ENCODE measurements around the gene UNC5CL. TPM values are rescaled to one million over a fixed set of nuclear protein-coding genes. Genes with fewer than 3 reads are reported as not detected.

The UNC5CL gene
- total RNA-seq (2014; rRNA removed; shearing (Covaris generic)) (not detected in 2 replicates), polyA plus RNA-seq (2016; fragmentation: Nextera tagmentation; extraction: Ambion mirVana) (not detected in 2 replicates)

DNA sequence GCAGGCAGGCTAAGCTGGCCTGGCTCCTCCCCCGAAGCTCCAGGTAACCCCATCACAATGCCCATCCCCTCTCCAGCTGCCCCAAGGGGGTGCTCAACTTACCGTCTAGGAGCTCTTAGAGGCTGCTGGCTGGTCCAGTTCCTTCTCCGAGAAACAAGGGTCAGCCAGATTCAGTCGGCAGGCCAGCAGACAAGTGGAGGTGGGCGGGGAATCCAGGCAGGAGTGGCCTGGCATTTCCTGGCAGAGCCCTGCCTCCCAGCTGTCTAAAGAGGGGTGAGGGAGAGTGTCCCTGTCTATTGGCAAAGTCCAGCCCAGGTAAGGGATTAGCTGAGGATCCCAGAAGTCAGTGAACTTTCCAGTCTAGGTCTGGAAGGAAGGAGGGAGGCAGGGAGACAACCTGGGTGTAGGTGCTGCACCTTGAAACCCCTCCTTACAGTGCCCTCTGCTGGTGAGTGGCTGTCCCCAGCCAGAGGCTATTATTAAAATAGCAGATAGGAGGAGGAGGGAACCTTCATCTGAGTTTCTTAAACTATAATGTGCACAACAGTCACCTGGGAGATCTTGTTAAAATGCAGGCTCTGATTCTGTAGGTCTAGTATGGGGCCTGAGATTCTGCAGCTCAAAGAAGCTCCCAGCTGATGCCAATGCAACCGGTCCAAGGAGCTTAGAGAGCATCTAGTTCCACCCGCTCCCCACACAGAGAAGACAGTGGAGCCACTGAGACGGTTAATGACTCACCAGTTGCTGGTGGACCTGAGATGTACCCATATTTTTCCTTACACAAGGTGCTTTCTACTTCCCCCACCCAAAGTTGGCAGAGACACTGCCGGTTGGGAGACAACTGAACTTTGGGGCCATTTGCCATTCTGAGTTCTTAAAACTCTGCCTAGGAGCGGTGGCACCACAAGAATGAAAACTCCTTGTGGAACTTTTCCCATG lies at the start of gene UNC5CL:
Gene UNC5CL (minus strand): TSS at position 162 of the 939 bp plus-strand sequence. CDS start 4,147 bp downstream, outside the sequence.
- no peaks in the 10 kb centered on the region for H3K36me3 ChIP-seq (ENCODE audit: low read depth)
- in situ Hi-C loops (cut with MboI) = no loop called here
- WGBS, 2 experiments (ENCODE audit: low coverage in 1 of 2, low lambda C conversion rate in 2 of 2, missing lambda C conversion rate in 2 of 2) = 70 to 71% methylated on average over 10 of the region's 10 CpGs

GRCh38 chr6:41088451-41088850 lies 49.4 kb upstream of the UNC5CL start:
- in situ Hi-C loops (cut with MboI) = no loop called here
- Histone ChIP-seq H3K4me3 (no peak overlapping the region), H3K27ac (no peak overlapping the region), H3K9ac (no peak overlapping the region), H3K79me2 (ENCODE audit: insufficient read depth) (peaks cover 16% of the 10 kb centered on the region; the same call in 1 of the 2 replicates), H2AFZ (no peak overlapping the region), H3K9me2 (ENCODE audit: insufficient read depth) (no peaks in the 10 kb centered on the region), H3K9me3 (ENCODE audit: low read depth) (no peaks in the 10 kb centered on the region), H3K36me3 (ENCODE audit: low read depth) (peaks cover 68% of the 10 kb centered on the region), H3K4me1 (ENCODE audit: insufficient read depth) (no peaks in the 10 kb centered on the region), H3F3A (ENCODE audit: insufficient read depth) (no peaks in the 10 kb centered on the region), H3K27me3 (replicated peaks; ENCODE audit: insufficient read depth) (no peaks in the 10 kb centered on the region), H3K4me2 (ENCODE audit: unreplicated experiment) (no peak overlapping the region), H4K20me1 (ENCODE audit: insufficient read depth) (no peaks in the 10 kb centered on the region)
- TF ChIP-seq EZH2 (IDR thresholded peaks at IDR 0.05; ENCODE audit: insufficient read depth, poor library complexity, severe bottlenecking) (no peak), EZH2phosphoT487 (IDR thresholded peaks at IDR 0.05; ENCODE audit: insufficient read depth, low read depth) (no peak)
- DNase-seq = no peak
- 95 to 96% methylated on average over 4 of the region's 4 CpGs for WGBS, 2 experiments (ENCODE audit: low coverage in 1 of 2, low lambda C conversion rate in 2 of 2, missing lambda C conversion rate in 2 of 2)

More for the DNA sequence above, at the start of gene UNC5CL:
- Histone ChIP-seq H3K9me2 (ENCODE audit: insufficient read depth) (no peaks in the 10 kb centered on the region), H3K79me2 (ENCODE audit: insufficient read depth) (no peaks in the 10 kb centered on the region), H3K4me2 (ENCODE audit: unreplicated experiment) (no peak within 1 kb of the TSS), H3K27ac (no peak within 1 kb of the TSS), H3K4me3 (no peak within 1 kb of the TSS), H2AFZ (no peak within 1 kb of the TSS), H3K9me3 (ENCODE audit: low read depth) (no peaks in the 10 kb centered on the region), H3K27me3 (replicated peaks; ENCODE audit: insufficient read depth) (peaks cover 4% of the 10 kb centered on the region), H3F3A (ENCODE audit: insufficient read depth) (no peaks in the 10 kb centered on the region), H3K9ac (no peak within 1 kb of the TSS), H4K20me1 (ENCODE audit: insufficient read depth) (no peaks in the 10 kb centered on the region), H3K4me1 (ENCODE audit: insufficient read depth) (no peaks in the 10 kb centered on the region)
- DNase-seq = peak; percentile 54
- no peak for TF ChIP-seq EZH2 (IDR thresholded peaks at IDR 0.05; ENCODE audit: insufficient read depth, poor library complexity, severe bottlenecking)
- no peak for TF ChIP-seq EZH2phosphoT487 (IDR thresholded peaks at IDR 0.05; ENCODE audit: insufficient read depth, low read depth)

DNA sequence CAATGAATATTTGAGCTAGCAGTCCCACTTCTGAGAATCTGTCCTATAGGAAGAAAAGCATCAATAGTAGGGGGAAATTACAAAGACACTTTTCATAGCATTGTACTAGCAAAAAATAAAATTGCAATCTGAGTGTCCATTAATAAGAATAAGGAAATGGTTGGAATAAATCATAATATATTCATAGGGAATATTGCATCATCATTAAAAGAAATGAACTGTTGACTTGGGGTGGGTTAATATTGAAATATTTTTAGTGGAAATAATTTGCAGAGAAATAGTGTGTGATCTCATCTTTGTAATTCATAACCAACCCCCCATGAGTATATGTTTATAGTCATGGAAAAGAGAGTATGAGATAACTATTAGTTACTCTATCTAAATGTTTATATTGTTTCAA lies 46.2 kb upstream of the UNC5CL start:
- Histone ChIP-seq H3K36me3 (ENCODE audit: low read depth) (peaks cover 57% of the 10 kb centered on the region), H3F3A (ENCODE audit: insufficient read depth) (no peaks in the 10 kb centered on the region), H3K9me3 (ENCODE audit: low read depth) (no peaks in the 10 kb centered on the region), H3K9me2 (ENCODE audit: insufficient read depth) (no peaks in the 10 kb centered on the region), H3K9ac (no peak overlapping the region), H3K4me2 (ENCODE audit: unreplicated experiment) (no peak overlapping the region), H3K27me3 (replicated peaks; ENCODE audit: insufficient read depth) (no peaks in the 10 kb centered on the region), H4K20me1 (ENCODE audit: insufficient read depth) (no peaks in the 10 kb centered on the region), H2AFZ (no peak overlapping the region), H3K4me3 (no peak overlapping the region), H3K27ac (no peak overlapping the region), H3K79me2 (ENCODE audit: insufficient read depth) (peaks cover 47% of the 10 kb centered on the region), H3K4me1 (ENCODE audit: insufficient read depth) (no peaks in the 10 kb centered on the region)
- DNase-seq = no peak
- no peak for TF ChIP-seq EZH2 (IDR thresholded peaks at IDR 0.05; ENCODE audit: insufficient read depth, poor library complexity, severe bottlenecking)
- no peak for TF ChIP-seq EZH2phosphoT487 (IDR thresholded peaks at IDR 0.05; ENCODE audit: insufficient read depth, low read depth)
- in situ Hi-C loops (cut with MboI) = no loop called here

DNA sequence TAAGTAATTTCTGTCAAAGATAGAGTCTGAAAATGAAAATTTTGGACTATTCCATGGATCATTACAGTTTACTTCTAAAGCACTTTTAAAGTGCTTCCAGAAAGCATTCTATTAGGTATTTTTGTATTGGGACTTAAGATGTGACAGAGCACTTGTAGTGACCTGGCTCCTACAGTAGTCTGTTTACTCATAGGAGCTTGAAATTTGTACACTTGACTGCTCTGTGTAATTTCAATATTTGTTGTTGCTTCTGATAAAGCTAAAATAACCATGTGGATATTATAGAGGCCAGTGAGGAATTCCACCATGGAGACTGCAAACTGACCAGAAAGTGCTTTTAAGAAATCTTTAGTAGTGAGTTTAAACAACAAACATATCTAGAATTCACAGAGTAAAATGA lies 44.1 kb upstream of the UNC5CL start:
- H3K4me1 ChIP-seq (ENCODE audit: insufficient read depth) = no peaks in the 10 kb centered on the region
- no peaks in the 10 kb centered on the region for H3F3A ChIP-seq (ENCODE audit: insufficient read depth)
- TF ChIP-seq EZH2 (IDR thresholded peaks at IDR 0.05; ENCODE audit: insufficient read depth, poor library complexity, severe bottlenecking) = no peak
- TF ChIP-seq EZH2phosphoT487 (IDR thresholded peaks at IDR 0.05; ENCODE audit: insufficient read depth, low read depth) = no peak
- H3K79me2 ChIP-seq (ENCODE audit: insufficient read depth) = peaks cover 68% of the 10 kb centered on the region
- H3K27ac ChIP-seq = no peak overlapping the region
- no peaks in the 10 kb centered on the region for H4K20me1 ChIP-seq (ENCODE audit: insufficient read depth)
- H3K36me3 ChIP-seq (ENCODE audit: low read depth) = peaks cover 65% of the 10 kb centered on the region
- H3K27me3 ChIP-seq (replicated peaks; ENCODE audit: insufficient read depth) = no peaks in the 10 kb centered on the region
- H3K9me2 ChIP-seq (ENCODE audit: insufficient read depth) = no peaks in the 10 kb centered on the region
- no peak for DNase-seq
- H3K9ac ChIP-seq = no peak overlapping the region
- H3K9me3 ChIP-seq (ENCODE audit: low read depth) = no peaks in the 10 kb centered on the region
- H3K4me2 ChIP-seq (ENCODE audit: unreplicated experiment) = no peak overlapping the region
- no peak overlapping the region for H2AFZ ChIP-seq
- no peak overlapping the region for H3K4me3 ChIP-seq
- in situ Hi-C loops (cut with MboI) = no loop called here
